ENCODE results near the gene GMNN.

GRCh38 chr6:24768361-24768760 is 6.4 kb upstream of the GMNN start:
- no peak for TF ChIP-seq CTCF (IDR thresholded peaks at IDR 0.05)
- no peak for TF ChIP-seq POLR2A (IDR thresholded peaks at IDR 0.05)

All from tibial nerve (tissue), 3 donors.